DOHH2 (cell line): ENCODE measurements around the gene RNF13.
"Not testable (repeated sequence)": the region's sequence is repeated elsewhere in the genome, so short reads cannot be mapped to it uniquely, and the experiment has no call there.

Experiments
- CTCF ChIP-seq: fragments of 200-600 bp; sonication (generic); IDR thresholded peaks from one replicate; pipeline ENCODE4 v1.5.1; 2014; ENCODE audit warnings: antibody characterized with exemption, mild to moderate bottlenecking, low read depth, low read length; ENCODE audit not compliant: poor library complexity, severe bottlenecking
- EZH2phosphoT487 ChIP-seq: fragments of 200-600 bp; sonication (generic); IDR thresholded peaks from 2 replicates; pipeline ENCODE4 v1.6.1; 2017; ENCODE audit warnings: borderline replicate concordance, mild to moderate bottlenecking, antibody characterized with exemption, low read length, moderate library complexity, mixed read lengths

- TF ChIP-seq CTCF, EZH2phosphoT487: not testable (repeated sequence)
Measured at GRCh38 chr3:149943966-149944365, 131.0 kb downstream of the RNF13 start.
